ENCODE data around the gene MUC20.
"Not testable (repeated sequence)": the region's sequence is repeated elsewhere in the genome, so short reads cannot be mapped to it uniquely, and the experiment has no call there.

Gene MUC20

DNA sequence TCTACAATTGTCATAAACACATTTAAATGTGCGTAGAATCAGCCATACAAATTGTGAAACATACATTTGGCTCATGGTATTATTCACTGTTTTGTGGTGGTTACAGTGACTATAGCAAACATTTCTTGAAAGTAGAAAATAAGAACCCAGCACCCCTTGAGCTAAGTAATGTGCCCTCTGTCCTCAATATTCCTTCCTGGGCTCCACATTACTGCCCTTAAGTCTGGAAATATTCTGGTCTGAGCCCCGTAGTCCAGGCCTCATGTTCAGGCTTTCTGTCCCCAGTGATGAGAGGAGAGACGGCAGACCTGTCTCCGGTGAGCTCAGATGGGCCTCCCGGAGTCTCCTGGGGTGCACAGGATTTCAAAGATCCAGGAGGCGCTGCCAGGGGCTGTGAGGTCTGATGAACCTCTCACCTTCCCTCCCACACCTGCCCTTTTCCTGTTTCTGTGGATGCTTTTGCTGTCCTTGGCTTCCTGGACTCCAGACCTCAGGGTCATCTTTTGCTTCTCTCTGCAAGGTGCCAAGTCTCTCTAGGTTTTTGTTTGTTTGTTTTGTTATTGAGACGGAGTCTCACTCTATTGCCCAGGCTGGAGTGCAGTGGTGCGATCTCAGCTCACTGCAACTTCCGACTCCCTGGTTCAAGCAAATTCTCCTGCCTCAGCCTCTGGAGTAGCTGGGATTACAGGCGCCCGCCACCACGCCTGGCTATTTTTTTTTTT is 8.8 kb upstream of the MUC20 start:
- no peaks in the 10 kb centered on the region for H3K36me3 ChIP-seq
- H3K9me3 ChIP-seq = no peaks in the 10 kb centered on the region

GRCh38 chr3:195712535-195712910 is 8.3 kb upstream of the MUC20 start:
- not testable (repeated sequence) for H3K4me1 ChIP-seq; H3K36me3 ChIP-seq; H3K27me3 ChIP-seq; H3K9me3 ChIP-seq; DNase-seq; H3K4me3 ChIP-seq (ENCODE audit: low read depth, low read length)

More for the DNA sequence above, 8.8 kb upstream of the MUC20 start:
- TF ChIP-seq, protein P1, sequence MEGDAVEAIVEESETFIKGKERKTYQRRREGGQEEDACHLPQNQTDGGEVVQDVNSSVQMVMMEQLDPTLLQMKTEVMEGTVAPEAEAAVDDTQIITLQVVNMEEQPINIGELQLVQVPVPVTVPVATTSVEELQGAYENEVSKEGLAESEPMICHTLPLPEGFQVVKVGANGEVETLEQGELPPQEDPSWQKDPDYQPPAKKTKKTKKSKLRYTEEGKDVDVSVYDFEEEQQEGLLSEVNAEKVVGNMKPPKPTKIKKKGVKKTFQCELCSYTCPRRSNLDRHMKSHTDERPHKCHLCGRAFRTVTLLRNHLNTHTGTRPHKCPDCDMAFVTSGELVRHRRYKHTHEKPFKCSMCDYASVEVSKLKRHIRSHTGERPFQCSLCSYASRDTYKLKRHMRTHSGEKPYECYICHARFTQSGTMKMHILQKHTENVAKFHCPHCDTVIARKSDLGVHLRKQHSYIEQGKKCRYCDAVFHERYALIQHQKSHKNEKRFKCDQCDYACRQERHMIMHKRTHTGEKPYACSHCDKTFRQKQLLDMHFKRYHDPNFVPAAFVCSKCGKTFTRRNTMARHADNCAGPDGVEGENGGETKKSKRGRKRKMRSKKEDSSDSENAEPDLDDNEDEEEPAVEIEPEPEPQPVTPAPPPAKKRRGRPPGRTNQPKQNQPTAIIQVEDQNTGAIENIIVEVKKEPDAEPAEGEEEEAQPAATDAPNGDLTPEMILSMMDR (IDR thresholded peaks at IDR 0.05; ENCODE audit: low read depth, low read length) = no peak
- H3K4me3 ChIP-seq (ENCODE audit: low read depth, low read length) = no peak overlapping the region
- no peaks in the 10 kb centered on the region for H3K27me3 ChIP-seq
- no peaks in the 10 kb centered on the region for H3K4me1 ChIP-seq
- DNase-seq = no peak

DNA sequence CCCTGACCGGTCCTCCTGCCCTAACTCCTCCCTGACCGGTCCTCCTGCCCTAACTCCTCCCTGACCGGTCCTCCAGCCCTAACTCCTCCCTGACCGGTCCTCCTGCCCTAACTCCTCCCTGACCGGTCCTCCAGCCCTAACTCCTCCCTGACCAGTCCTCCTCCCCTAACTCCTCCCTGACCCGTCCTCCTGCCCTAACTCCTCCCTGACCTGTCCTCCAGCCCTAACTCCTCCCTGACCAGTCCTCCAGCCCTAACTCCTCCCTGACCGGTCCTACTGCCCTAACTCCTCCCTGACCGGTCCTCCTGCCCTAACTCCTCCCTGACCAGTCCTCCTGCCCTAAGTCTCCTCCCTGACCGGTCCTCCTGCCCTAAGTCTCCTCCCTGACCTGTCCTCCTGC is 7.6 kb upstream of the MUC20 start:
- not testable (repeated sequence) for H3K4me3 ChIP-seq (ENCODE audit: low read depth, low read length); H3K9me3 ChIP-seq; H3K4me1 ChIP-seq; H3K27me3 ChIP-seq; H3K36me3 ChIP-seq; DNase-seq

GRCh38 chr3:195714380-195715011 is 6.3 kb upstream of the MUC20 start:
- H3K4me3 ChIP-seq (ENCODE audit: low read depth, low read length) = no peak overlapping the region
- H3K9me3 ChIP-seq = no peaks in the 10 kb centered on the region
- DNase-seq = no peak
- peaks cover 9% of the 10 kb centered on the region for H3K27me3 ChIP-seq
- TF ChIP-seq, protein P1 (IDR thresholded peaks at IDR 0.05; ENCODE audit: low read depth, low read length) = no peak
- no peaks in the 10 kb centered on the region for H3K36me3 ChIP-seq
- no peaks in the 10 kb centered on the region for H3K4me1 ChIP-seq

GRCh38 chr3:195715134-195715533 is 5.6 kb upstream of the MUC20 start:
- Histone ChIP-seq H3K27me3 (peaks cover 9% of the 10 kb centered on the region), H3K4me1 (no peaks in the 10 kb centered on the region)
- TF ChIP-seq, protein P1 (IDR thresholded peaks at IDR 0.05; ENCODE audit: low read depth, low read length) = no peak

DNA sequence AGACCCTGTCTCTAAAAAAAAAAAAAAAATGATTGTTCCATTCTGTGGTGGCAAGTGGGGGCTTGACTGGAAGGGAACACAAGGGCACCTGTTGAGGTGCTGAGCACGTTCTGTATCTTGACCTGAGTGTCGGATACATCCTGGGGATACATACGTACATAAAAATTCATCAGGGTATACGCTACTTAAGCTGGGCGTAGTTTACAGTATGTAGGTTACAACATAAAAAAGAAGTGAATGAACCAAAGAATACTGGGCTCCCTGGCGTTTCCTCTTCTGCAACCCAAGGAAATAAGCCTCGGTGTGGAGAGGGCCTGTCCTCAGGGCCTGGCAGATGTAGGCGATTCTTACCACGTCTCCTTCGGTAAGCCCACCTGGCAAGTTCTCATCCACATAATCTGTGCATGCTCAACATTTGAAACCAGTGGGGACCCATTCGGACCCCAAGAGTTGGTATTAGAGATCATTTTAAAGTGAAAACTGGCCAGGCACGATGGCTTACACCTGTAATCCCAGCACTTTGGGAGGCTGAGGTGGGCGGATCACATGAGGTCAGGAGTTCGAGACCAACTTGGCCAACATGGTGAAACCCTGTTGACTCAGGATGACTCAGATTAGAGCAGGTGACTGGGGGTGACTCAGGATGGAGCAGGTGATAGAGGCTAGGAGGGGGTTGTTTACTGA is 5.1 kb upstream of the MUC20 start:
- Histone ChIP-seq H3K9me3 (no peaks in the 10 kb centered on the region), H3K4me3 (ENCODE audit: low read depth, low read length) (no peak overlapping the region), H3K27me3 (peaks cover 9% of the 10 kb centered on the region), H3K36me3 (no peaks in the 10 kb centered on the region), H3K4me1 (no peaks in the 10 kb centered on the region)
- TF ChIP-seq, protein P1 (IDR thresholded peaks at IDR 0.05; ENCODE audit: low read depth, low read length) = no peak
- DNase-seq = no peak

More at GRCh38 chr3:195715134-195715533, 5.6 kb upstream of the MUC20 start:
- no peak for DNase-seq
- Histone ChIP-seq H3K36me3 (no peaks in the 10 kb centered on the region), H3K4me3 (ENCODE audit: low read depth, low read length) (no peak overlapping the region), H3K9me3 (no peaks in the 10 kb centered on the region)

GRCh38 chr3:195717416-195717815 is 3.4 kb upstream of the MUC20 start:
- Histone ChIP-seq H3K4me1 (no peaks in the 10 kb centered on the region), H3K36me3 (no peaks in the 10 kb centered on the region), H3K9me3 (no peaks in the 10 kb centered on the region), H3K4me3 (ENCODE audit: low read depth, low read length) (no peak overlapping the region), H3K27me3 (peaks cover 9% of the 10 kb centered on the region)
- no peak for DNase-seq
- TF ChIP-seq, protein P1 (IDR thresholded peaks at IDR 0.05; ENCODE audit: low read depth, low read length) = no peak
